Middle frontal gyrus (tissue), 1 donor: ENCODE results near the gene NFE2L3.
"Not testable (repeated sequence)": the region's sequence is repeated elsewhere in the genome, so short reads cannot be mapped to it uniquely, and the experiment has no call there.

Experiments
- DNase-seq: peaks from one replicate; pipeline ENCODE4 v3.0.0-alpha.2; 2015; ENCODE audit warnings: low spot score; ENCODE audit errors: extremely low spot score

The NFE2L3 gene

DNA sequence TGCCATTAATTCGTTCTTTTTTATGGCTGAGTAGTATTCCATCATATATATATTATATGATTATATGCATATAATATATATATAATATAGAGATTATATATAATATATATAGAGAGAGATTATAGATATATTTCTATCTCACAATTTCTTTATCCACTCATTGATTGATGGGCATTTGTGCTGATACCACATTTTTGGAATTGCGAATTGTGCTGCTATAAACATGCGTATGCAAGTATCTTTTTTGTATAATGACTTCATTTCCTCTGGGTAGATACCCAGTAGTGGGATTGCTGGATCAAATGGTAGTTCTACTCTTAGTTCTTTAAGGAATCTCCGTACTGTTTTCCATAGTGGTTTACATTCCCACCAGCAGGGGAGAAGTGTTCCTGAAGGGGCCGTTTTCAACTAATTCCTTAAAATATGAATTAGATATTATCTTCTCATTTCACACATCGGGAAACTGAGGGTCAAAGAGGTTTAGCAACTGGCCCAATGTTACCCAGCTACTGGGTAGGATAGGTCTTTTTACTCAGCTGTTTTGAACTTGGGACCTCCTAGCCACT, 16.5 kb downstream of the NFE2L3 start:
- no peak for DNase-seq

DNA sequence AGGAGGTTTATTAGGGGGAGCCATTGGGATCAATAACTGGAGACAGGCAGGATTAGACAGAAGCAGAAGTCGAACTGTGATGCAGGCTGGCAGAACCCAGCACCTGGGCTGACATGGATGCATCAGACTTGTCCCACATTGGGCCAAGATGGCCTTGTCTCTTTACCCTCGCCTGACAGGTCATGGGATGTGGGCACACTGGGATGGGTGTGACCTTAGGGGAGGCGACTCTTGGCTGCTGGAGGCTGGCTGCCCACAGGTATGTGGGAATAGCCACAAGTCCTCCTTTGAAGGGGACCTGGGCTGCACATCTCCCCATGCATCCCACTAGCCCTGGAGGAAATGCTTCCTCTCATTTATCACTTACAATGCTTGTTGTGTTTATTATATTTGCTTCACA, 17.3 kb downstream of the NFE2L3 start:
- no peak for DNase-seq

DNA sequence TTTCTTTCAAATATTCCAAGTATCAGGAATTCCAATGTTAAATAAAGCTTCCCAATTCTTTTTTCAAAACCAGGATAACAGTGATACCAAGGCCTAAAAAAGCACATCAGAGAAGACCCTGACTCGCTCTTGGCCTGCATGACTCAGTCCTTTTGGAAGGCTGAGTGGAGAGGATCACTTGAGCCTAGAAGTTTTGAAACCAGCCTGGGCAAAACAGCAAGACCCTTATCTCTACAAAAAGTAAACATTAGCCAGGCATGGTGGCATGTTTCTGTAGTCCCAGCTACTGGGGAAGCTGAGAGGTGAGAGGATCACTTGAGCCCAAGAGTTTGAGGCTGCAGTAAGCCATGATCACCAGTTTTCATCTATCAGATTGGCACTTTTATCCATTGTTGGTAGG, 18.7 kb downstream of the NFE2L3 start:
- DNase-seq, result no peak

DNA sequence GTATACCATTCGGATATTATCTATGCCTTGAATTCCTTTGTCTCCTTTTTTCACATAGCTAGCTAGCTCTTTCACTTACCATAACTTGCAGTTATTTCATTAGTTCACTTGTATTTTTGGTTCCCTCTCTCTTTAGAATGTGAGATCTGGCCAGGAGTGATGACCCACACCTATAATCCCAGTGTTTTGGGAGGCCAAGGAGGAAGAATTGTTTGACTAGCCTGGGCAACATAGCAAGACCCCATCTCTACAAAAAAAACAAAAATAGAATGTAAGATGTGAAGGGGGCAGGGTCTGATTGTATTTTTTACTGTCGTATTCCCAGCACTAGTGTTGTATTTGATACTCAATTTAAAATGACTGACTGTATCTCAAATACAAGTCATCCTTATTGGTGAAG, 19.6 kb downstream of the NFE2L3 start:
- DNase-seq, result no peak

DNA sequence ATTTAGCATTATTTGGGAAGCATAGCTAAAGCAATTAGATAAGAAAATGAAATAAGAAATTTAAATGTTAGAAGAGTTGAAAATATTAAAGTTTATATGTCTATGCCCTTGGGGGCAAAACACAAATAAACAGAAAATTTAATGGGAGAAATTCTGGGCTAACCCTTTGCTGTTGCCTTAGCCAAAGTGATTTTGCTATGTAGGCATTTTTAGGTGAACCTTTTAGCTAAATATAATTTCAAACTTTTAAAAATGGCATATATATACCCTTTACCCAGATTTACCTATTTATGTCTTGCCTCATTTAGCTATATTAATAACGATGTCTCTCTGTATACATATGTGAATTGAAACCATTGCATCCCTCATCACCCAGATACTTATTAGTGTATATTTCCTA, 20.1 kb downstream of the NFE2L3 start:
- DNase-seq, result no peak

DNA sequence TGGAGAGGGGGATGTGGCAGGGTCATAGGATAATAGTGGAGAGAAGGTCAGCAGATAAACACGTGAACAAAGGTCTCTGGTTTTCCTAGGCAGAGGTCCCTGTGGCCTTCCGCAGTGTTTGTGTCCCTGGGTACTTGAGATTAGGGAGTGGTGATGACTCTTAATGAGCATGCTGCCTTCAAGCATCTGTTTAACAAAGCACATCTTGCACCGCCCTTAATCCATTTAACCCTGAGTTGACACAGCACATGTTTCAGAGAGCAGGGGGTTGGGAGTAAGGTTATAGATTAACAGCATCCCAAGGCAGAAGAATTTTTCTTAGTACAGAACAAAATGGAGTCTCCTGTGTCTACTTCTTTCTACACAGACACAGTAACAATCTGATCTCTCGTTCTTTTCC, 23.9 kb downstream of the NFE2L3 start:
- DNase-seq, result not testable (repeated sequence)

DNA sequence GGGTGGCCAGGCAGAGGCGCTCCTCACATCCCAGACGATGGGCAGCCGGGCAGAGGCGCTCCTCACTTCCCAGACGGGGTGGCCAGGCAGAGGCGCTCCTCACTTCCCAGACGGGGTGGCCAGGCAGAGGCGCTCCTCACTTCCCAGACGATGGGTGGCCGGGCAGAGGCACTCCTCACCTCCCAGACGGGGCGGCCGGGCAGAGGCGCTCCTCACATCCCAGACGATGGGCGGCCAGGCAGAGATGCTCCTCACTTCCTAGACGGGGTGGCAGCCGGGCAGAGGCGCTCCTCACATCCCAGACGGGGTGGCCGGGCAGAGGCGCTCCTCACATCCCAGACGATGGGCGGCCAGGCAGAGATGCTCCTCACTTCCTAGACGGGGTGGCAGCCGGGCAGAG, 24.7 kb downstream of the NFE2L3 start:
- not testable (repeated sequence) for DNase-seq

DNA sequence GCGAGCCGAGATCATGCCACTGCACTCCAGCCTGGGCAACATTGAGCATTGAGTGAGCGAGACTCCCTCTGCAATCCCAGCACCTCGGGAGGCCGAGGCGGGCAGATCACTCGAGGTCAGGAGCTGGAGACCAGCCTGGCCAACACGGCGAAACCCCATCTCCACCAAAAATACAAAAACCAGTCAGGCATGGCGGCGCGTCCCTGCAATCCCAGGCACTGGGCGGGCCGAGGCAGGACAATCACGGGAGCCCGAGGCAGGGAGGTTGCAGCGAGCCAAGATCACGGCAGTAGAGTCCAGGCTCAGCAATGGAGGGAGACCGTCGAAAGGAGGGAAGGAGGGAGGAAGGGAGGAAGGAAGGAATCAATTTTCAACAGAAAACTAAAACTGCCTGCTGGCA, 25.3 kb downstream of the NFE2L3 start:
- DNase-seq, result not testable (repeated sequence)

DNA sequence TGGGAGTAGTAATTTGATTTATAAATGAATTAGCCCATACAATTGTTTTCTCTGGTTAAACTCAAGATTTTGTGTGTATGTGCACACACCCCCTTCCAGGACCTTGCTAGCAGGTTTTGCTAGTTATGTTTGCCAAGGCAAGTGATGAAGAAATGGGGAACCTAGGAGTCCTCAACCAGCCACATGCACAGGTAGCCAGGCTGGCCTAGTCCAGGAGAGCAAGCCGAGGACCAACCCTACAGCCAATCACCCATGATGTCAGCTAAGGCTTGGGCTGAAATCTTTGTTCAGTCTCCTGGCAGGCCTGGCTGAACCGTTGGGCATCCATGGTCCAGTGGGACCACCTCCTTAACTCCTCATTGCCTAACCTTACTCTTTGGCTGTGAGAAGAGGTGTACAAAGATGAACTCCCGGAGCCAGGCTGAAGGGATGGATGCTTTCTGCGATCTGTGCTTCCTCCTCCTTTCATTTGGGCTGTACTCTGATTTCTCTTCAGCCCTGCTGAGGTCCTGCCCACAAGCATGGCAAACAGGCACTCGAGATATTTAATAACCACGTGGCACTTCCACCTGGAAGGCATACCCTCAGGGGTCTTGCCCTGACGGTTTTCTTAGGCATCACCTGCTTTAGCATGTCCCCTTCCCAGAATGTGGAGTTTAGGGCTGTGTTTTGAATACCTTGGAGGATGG, 26.4 kb downstream of the NFE2L3 start:
- no peak for DNase-seq

DNA sequence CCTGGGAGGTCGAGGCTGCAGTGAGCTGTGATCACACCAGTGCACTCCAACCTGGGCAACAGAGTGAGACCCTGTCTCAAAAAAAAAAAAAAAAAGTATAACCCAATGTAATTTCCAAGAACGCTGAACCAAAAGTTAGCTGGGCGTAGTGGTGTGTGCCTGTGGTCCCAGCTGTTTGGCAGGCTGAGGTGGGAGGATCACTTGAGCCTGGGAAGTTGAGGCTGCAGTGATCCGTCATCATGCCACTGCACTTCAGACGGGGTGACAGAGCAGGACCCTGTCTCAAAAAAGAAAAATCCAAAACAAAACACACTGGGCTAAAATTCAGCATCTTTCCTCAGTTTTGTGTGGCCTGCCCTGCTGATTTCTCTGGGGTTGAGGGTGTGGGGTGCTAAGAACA, 27.4 kb downstream of the NFE2L3 start:
- DNase-seq, result no peak

DNA sequence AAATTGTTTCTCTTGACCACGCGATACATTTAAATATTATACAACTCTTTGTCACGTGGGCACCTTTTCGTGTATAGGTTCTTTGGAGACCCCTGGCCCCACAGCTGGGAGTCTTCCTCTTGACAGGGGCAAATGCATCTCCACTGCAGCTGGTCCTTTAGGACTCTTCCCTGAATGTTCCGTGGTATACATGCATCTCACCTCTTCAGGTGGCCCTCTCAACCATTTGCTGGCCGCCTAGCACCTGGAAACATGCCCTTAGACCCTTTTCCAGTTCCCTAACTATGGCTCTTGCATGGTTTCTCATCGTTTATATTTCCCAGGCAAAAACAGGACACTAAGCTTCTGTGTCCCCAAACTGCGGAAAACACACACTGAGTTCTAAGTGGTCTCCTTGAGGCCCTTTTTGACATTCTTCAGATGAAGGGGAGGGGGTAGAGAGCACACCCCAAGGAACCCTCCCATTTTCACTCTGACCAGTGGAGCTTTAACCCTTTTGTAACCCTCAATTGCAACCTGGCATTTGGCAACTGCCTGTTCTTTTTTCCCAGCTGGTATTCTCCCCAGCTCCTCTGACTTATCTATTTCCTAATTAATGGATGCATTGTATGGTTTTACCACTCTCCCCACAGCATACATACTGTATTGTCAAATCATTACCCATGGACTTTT, 28.0 kb downstream of the NFE2L3 start:
- DNase-seq, result no peak

DNA sequence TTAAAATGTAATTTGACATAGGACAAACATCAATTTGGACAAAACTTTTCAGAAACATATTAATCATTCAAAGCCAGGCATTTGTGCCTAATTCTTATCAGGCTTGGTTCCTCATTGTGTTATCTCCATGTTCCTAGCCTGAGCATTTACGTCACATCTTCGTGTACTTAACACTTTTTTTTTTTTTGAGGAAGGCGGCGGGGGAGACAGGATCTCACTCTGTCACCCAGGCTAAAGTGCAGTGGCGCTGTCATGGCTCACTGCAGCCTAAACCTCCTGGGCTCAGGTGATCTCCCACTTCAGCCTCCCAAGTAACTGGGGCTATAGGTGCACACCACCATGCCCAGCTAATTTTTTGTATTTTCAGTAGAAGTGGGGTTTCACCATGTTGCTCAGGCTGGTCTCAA, 28.8 kb downstream of the NFE2L3 start:
- no peak for DNase-seq

DNA sequence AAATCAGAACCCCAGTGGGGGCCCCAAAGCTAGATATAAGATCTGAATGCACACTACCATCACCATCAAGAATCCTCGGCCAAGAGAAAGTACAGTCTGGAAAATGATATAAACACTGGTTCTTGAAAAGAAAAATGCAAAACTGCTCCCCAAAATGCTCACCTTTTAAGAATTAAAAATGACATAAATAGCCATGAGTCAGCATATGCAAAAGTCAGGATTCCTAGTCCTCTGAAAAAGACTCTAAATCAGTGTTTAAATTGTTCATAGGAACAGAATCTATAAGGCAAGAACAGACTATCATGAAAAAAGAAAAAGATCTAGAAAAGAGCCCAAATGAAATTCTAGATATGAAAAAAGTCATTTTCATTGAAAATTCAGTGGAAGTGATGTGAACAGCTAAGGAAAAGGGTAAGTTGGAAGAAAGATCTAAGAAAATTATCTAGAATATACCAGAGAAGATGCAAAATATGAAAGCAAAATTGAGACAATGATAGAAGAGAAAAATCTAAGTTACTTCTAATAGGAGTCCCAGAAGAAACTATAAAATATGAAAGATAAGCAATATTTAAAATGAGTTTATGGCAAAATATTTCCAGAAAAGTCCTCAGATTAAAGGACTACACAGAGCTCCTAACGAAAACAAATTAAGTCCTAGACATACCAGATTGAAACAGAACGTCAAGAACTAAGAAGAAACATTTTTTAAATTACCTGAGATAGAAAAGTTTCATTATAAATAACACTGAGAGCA, 29.7 kb downstream of the NFE2L3 start:
- no peak for DNase-seq

DNA sequence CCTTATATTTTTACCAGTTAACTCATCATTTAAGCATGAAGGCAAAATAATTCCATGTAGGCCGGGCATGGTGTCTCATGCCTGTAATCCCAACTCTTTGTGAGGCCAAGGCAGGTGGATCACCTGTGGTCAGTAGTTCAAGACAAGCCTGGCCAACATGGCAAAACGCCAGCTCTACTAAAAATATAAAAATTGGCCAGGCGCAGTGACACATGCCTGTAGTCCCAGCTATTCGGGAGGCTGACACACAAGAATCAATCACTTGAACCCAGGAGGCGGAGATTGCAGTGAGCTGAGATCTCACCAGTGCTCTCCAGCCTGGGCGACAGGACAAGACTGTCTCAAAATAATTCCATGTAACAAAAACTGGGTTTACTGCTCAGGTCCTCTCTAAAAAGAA, 30.3 kb downstream of the NFE2L3 start:
- no peak for DNase-seq

DNA sequence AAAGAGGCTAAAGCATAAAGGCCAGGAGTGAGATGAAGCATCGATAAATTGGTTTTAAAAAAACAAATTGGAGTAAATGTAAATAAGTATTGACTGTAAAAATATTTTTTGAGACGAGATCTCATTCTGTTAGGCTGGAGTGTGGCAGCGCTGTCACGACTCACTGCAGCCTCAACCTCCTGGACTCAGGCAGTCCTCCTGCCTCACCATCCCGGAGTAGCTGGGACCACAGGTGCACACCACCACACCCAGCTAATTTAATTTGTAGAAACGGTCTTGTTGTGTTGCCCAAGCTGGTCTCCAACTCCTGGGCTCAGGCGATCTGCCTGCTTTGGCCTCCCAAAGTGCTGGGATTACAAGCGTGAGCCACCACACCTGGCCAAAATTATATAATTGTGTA, 30.7 kb downstream of the NFE2L3 start:
- no peak for DNase-seq

DNA sequence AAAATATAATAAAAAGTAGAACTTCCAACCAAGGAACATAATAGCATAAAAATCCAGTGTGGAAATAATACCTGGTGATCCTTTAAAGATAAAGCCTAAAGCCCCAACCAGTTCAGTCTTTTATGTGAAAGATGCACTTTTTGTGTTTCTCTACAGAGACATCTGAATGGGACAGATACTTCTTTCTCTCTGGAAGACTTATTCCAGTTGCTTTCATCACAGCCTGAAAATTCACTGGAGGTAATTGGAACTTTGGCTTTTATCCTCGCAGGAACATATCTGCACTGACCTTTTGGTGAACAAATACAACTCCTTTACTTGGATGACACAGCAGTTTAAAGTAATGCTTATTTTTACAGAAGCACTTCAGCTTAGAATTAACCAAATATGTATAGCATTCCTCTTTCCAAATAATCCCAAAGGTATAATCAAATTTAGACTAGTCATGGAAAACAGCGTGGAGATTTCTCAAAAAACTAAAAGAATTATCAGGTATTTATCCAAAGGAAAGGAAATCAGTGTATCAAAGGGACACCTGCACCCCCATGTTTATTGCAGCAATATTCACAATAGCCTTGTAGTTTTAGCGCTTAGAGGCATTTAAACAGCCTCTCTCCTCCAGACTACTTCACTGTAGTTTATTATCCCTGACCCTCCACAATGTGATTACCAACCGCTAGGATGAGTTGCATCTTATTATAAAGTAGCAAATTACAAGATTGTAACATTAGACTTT, 31.7 kb downstream of the NFE2L3 start:
- DNase-seq, result no peak

DNA sequence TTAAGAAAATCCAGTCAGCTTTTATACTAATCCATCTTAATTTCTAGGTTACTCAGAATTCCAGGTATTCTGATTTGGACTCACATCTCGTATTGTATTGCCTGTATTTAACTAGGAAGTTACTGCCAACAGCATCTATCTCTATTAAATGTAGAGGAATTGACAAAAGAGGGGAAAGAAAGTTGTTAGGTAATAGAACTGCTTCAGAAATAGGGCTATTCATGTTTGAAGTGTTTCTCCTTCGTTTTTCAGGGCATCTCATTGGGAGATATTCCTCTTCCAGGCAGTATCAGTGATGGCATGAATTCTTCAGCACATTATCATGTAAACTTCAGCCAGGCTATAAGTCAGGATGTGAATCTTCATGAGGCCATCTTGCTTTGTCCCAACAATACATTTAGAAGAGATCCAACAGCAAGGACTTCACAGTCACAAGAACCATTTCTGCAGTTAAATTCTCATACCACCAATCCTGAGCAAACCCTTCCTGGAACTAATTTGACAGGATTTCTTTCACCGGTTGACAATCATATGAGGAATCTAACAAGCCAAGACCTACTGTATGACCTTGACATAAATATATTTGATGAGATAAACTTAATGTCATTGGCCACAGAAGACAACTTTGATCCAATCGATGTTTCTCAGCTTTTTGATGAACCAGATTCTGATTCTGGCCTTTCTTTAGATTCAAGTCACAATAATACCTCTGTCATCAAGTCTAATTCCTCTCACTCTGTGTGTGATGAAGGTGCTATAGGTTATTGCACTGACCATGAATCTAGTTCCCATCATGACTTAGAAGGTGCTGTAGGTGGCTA, 32.5 kb downstream of the NFE2L3 start:
- DNase-seq, result not testable (repeated sequence)

DNA sequence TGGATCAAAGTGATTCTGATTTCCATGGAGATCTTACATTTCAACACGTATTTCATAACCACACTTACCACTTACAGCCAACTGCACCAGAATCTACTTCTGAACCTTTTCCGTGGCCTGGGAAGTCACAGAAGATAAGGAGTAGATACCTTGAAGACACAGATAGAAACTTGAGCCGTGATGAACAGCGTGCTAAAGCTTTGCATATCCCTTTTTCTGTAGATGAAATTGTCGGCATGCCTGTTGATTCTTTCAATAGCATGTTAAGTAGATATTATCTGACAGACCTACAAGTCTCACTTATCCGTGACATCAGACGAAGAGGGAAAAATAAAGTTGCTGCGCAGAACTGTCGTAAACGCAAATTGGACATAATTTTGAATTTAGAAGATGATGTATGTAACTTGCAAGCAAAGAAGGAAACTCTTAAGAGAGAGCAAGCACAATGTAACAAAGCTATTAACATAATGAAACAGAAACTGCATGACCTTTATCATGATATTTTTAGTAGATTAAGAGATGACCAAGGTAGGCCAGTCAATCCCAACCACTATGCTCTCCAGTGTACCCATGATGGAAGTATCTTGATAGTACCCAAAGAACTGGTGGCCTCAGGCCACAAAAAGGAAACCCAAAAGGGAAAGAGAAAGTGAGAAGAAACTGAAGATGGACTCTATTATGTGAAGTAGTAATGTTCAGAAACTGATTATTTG, 33.3 kb downstream of the NFE2L3 start:
- DNase-seq, result no peak

DNA sequence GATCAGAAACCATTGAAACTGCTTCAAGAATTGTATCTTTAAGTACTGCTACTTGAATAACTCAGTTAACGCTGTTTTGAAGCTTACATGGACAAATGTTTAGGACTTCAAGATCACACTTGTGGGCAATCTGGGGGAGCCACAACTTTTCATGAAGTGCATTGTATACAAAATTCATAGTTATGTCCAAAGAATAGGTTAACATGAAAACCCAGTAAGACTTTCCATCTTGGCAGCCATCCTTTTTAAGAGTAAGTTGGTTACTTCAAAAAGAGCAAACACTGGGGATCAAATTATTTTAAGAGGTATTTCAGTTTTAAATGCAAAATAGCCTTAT, 33.8 kb downstream of the NFE2L3 start:
- no peak for DNase-seq
